ENCODE data around the gene PIK3C2G. TPM values are rescaled to one million over a fixed set of nuclear protein-coding genes. Genes with fewer than 3 reads are reported as not detected.
A peak's percentile ranks its signal among the peaks of the same experiment; 100 is the strongest.

The PIK3C2G gene
- total RNA-seq, 1 donor from 2014 or later, result not detected

GRCh38 chr12:18320036-18320617, 58.8 kb downstream of the PIK3C2G start:
- DNase-seq (ENCODE audit: missing footprints) (no peak), ATAC-seq (peak; percentile 60)
- intact Hi-C loops (cut with DNase I), result loop anchor here (5.0 kb wide), 1 partner anchor 68 kb away; no protein-coding TSS in a partner anchor

GRCh38 chr12:18320976-18321375, 59.7 kb downstream of the PIK3C2G start:
- intact Hi-C loops (cut with DNase I), result loop anchor here (5.0 kb wide), 1 partner anchor 69 kb away; no protein-coding TSS in a partner anchor
- ATAC-seq, result no peak
- DNase-seq (ENCODE audit: missing footprints), result no peak

- intact Hi-C loops (cut with DNase I), result loop anchor here (5.0 kb wide), 1 partner anchor 71 kb away; no protein-coding TSS in a partner anchor
- ATAC-seq (no peak), DNase-seq (ENCODE audit: missing footprints) (no peak)
Measured at GRCh38 chr12:18323159-18323558, 61.8 kb downstream of the PIK3C2G start.

- DNase-seq (ENCODE audit: missing footprints), result no peak
- no peak for ATAC-seq
- intact Hi-C loops (cut with DNase I), result no loop called here
Measured at GRCh38 chr12:18327036-18327435, 65.7 kb downstream of the PIK3C2G start.

- intact Hi-C loops (cut with DNase I), result no loop called here
- DNase-seq (ENCODE audit: missing footprints) (no peak), ATAC-seq (peak; percentile 98)
Measured at GRCh38 chr12:18332173-18332572, 70.9 kb downstream of the PIK3C2G start.

GRCh38 chr12:18339633-18340032, 78.3 kb downstream of the PIK3C2G start:
- no peak for ATAC-seq
- intact Hi-C loops (cut with DNase I), result no loop called here
- DNase-seq (ENCODE audit: missing footprints), result no peak

GRCh38 chr12:18340186-18340585, 78.9 kb downstream of the PIK3C2G start:
- no peak for ATAC-seq
- intact Hi-C loops (cut with DNase I), result no loop called here
- no peak for DNase-seq (ENCODE audit: missing footprints)

GRCh38 chr12:18340786-18341185, 79.5 kb downstream of the PIK3C2G start:
- ATAC-seq, result peak; percentile 31
- intact Hi-C loops (cut with DNase I), result no loop called here
- no peak for DNase-seq (ENCODE audit: missing footprints)

- intact Hi-C loops (cut with DNase I), result no loop called here
- ATAC-seq (no peak), DNase-seq (ENCODE audit: missing footprints) (no peak)
Measured at GRCh38 chr12:18343708-18344107, 82.4 kb downstream of the PIK3C2G start.

- intact Hi-C loops (cut with DNase I), result no loop called here
- DNase-seq (ENCODE audit: missing footprints), result no peak
- ATAC-seq, result no peak
Measured at GRCh38 chr12:18345021-18345735, 83.9 kb downstream of the PIK3C2G start.

- intact Hi-C loops (cut with DNase I), result no loop called here
- ATAC-seq, result no peak
Measured at GRCh38 chr12:18352312-18352711, 91.0 kb downstream of the PIK3C2G start.

GRCh38 chr12:18355429-18355828, 94.1 kb downstream of the PIK3C2G start:
- ATAC-seq (no peak), DNase-seq (ENCODE audit: missing footprints) (no peak)
- intact Hi-C loops (cut with DNase I), result no loop called here

More at GRCh38 chr12:18352312-18352711, 91.0 kb downstream of the PIK3C2G start:
- no peak for DNase-seq (ENCODE audit: missing footprints)

GRCh38 chr12:18358077-18358476, 96.8 kb downstream of the PIK3C2G start:
- intact Hi-C loops (cut with DNase I), result no loop called here
- no peak for ATAC-seq
- no peak for DNase-seq (ENCODE audit: missing footprints)

- DNase-seq (ENCODE audit: missing footprints) (no peak), ATAC-seq (no peak)
- intact Hi-C loops (cut with DNase I), result no loop called here
Measured at GRCh38 chr12:18358930-18359329, 97.6 kb downstream of the PIK3C2G start.

- intact Hi-C loops (cut with DNase I), result no loop called here
- no peak for DNase-seq (ENCODE audit: missing footprints)
- ATAC-seq, result no peak
Measured at GRCh38 chr12:18361433-18361832, 100.1 kb downstream of the PIK3C2G start.

GRCh38 chr12:18363321-18363720, 102.0 kb downstream of the PIK3C2G start:
- DNase-seq (ENCODE audit: missing footprints) (no peak), ATAC-seq (no peak)
- intact Hi-C loops (cut with DNase I), result no loop called here

GRCh38 chr12:18368594-18368993, 107.3 kb downstream of the PIK3C2G start:
- ATAC-seq, result no peak
- no peak for DNase-seq (ENCODE audit: missing footprints)
- intact Hi-C loops (cut with DNase I), result no loop called here

- DNase-seq (ENCODE audit: missing footprints), result no peak
- intact Hi-C loops (cut with DNase I), result no loop called here
- ATAC-seq, result no peak
Measured at GRCh38 chr12:18373181-18373580, 111.9 kb downstream of the PIK3C2G start.

- intact Hi-C loops (cut with DNase I), result no loop called here
- ATAC-seq (no peak), DNase-seq (ENCODE audit: missing footprints) (no peak)
Measured at GRCh38 chr12:18375131-18375530, 113.8 kb downstream of the PIK3C2G start.

GRCh38 chr12:18375583-18375982, 114.3 kb downstream of the PIK3C2G start:
- ATAC-seq (no peak), DNase-seq (ENCODE audit: missing footprints) (no peak)
- intact Hi-C loops (cut with DNase I), result no loop called here
